Cardiac fibroblast (primary cell): ENCODE data around the gene KCNT1.

Experiments used
- DNase-seq, 2 donors: peaks; one replicate each; pipeline versions ENCODE4 v3.0.0 to v3.0.0-alpha.2; 2010; ENCODE audit warnings: low read depth in 2 of 2
- H3K4me3 ChIP-seq, 2 donors: replicated peaks in 1 of 2; 1 replicate in 1 of 2; 2 replicates in 1 of 2; pipeline ENCODE4 v1.5.1; 2011; ENCODE audit warnings: low read depth in 2 of 2, low read length in 2 of 2, mild to moderate bottlenecking in 2 of 2, moderate library complexity in 1 of 2
- CTCF ChIP-seq: IDR thresholded peaks from one replicate; pipeline ENCODE4 v1.5.1; 2011; ENCODE audit warnings: low read depth, mild to moderate bottlenecking, low read length, inconsistent platforms

The KCNT1 gene

GRCh38 chr9:135747311-135747710, 45.3 kb downstream of the KCNT1 start:
- no peak overlapping the region for H3K4me3 ChIP-seq
- no peak for TF ChIP-seq CTCF
- no peak for DNase-seq

GRCh38 chr9:135748676-135749075, 46.7 kb downstream of the KCNT1 start:
- DNase-seq: no peak
- H3K4me3 ChIP-seq: no peak overlapping the region
- no peak for TF ChIP-seq CTCF

GRCh38 chr9:135749171-135750045, 47.4 kb downstream of the KCNT1 start:
- no peak for DNase-seq
- no peak for TF ChIP-seq CTCF
- no peak overlapping the region for H3K4me3 ChIP-seq

GRCh38 chr9:135750786-135751185, 48.8 kb downstream of the KCNT1 start:
- no peak for DNase-seq
- no peak overlapping the region for H3K4me3 ChIP-seq
- no peak for TF ChIP-seq CTCF

GRCh38 chr9:135751501-135751900, 49.5 kb downstream of the KCNT1 start:
- H3K4me3 ChIP-seq: no peak overlapping the region
- no peak for TF ChIP-seq CTCF
- no peak for DNase-seq

- TF ChIP-seq CTCF: no peak
- DNase-seq: no peak
- H3K4me3 ChIP-seq: no peak overlapping the region
Observed at GRCh38 chr9:135752281-135753204, 50.6 kb downstream of the KCNT1 start.
